ENCODE results near the gene NNMT.

The NNMT gene

DNA sequence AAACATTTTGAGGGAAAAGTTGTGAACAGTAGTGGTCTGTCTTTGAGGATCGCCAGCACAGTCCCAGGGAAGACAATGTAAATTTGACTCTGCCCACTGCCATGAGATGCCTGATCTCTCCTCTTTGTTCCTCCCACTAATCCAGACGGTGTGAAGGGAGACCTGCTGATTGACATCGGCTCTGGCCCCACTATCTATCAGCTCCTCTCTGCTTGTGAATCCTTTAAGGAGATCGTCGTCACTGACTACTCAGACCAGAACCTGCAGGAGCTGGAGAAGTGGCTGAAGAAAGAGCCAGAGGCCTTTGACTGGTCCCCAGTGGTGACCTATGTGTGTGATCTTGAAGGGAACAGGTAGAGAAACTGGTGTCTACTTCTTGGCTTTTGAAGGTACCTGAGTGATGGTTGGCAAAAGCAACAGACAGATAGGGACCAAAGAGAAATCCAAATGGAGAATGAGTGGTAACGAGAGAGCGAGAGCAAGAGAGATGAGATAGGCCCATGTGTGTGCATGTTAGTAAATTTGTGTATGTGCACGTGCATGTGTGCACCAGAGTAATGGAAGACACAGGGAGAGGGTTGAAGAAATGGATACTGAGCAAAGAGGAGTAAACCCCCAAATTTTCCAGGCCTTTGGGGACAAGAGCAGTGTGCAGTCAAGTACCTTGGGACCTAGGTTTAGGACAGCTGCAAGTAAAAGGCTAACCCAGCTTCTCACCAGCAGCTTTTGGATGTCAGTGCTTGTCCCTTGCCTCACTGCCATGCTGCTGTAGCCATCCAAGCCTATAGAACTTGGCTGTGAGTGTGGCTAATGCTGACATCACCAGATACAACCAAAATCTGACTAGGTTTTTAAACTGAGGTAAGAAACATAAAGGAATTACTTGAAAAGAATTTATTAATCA, 1.9 kb downstream of the NNMT start:
- intact Hi-C loops (cut with DNase I): no loop called here

DNA sequence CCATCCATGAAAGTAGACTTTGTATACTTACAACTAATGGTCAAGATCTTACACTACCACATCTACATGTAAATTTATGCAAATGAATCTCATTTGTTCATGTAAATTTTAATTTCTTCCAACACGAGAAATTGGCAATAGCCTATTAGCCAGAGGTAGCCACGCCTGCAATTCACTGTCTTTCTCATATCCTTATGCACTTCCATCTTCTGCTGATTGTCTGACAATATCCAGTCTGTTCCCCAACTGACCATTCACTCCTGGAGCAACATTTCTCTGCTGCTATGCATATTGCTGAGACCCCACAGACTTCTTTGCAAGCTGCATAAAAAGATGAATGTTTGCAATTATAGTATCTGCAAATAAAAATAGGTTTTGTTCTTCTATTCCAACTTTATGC, 2.5 kb downstream of the NNMT start:
- intact Hi-C loops (cut with DNase I): no loop called here
- DNase-seq: no peak

More for the DNA sequence above, 1.9 kb downstream of the NNMT start:
- DNase-seq: no peak

DNA sequence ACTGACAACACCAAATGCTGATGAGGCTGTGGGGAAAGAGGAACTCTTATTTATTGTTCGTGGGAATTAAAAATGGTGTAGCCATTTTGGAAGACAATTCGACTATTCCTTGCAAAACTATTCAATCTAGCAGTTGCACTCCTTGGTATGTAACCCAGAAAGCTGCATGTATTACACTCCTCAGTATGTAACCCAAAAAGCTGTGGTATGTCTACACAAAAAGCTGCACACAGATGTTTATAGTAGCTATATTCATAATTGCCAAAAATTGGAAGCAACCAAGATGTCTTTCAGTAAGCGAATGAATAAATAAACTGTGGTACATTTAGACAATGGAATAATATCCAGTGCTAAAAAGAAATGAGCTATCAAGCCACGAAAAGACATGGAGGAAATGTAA, 4.9 kb downstream of the NNMT start:
- intact Hi-C loops (cut with DNase I): no loop called here
- DNase-seq: no peak

- intact Hi-C loops (cut with DNase I): no loop called here
- DNase-seq: no peak
Measured at GRCh38 chr11:114301927-114302326, 5.7 kb downstream of the NNMT start.

DNA sequence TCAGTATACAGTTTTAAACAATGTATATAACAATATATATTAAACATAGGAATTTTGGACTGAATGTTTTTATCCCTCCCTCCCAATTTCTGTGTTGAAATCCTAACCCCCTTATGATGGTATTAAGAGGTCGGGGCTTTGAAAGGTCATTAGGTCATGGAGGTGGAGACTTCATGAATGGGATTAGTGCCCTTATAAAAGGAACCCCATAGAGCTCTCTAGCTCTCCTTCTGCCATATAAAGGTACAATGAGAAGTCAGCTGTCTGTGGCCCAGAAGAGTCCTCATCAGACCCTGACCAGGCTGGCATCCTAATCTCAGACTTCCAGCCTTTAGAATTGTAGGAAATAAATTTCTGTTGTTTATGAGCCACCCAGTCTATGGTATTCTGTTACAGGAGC, 6.5 kb downstream of the NNMT start:
- intact Hi-C loops (cut with DNase I): no loop called here
- no peak for DNase-seq

DNA sequence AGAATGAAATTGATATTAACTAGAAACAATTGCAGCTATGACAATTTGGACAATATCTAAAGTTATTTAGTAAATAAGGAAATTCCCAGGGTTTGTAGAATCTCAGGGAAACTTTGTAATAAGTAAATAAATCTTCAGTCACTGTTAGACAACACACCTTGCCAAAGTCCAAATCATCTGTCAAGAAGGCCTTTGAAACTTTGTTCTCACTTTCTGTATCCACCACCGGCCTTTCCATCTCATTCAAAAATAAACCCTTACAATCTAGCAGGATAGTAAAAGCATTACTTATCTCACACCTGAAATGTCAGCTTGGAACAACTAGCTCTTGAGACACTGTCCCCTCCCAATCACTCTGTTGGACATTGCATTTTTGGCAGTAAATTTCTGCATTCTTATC, 7.9 kb downstream of the NNMT start:
- DNase-seq: no peak
- intact Hi-C loops (cut with DNase I): no loop called here

DNA sequence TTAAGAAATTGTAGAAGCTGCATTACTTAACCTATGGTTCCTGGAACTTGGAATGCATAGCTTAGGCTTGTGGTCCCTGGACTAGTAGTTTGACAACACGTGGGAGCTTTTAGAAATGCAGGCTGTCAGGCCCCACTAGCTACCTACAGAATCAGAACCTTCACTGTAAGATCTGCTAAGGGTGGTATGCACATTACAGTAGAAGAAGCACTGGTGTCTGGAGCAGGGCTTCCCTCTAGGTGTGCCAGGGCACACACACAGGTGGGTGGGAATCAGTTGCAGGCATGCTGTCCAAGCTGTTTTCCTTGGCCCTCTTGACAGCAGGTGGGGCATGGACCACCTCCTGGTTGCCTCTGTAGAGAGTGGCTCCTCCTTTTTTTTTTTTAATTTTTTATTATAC, 8.8 kb downstream of the NNMT start:
- intact Hi-C loops (cut with DNase I): no loop called here

DNA sequence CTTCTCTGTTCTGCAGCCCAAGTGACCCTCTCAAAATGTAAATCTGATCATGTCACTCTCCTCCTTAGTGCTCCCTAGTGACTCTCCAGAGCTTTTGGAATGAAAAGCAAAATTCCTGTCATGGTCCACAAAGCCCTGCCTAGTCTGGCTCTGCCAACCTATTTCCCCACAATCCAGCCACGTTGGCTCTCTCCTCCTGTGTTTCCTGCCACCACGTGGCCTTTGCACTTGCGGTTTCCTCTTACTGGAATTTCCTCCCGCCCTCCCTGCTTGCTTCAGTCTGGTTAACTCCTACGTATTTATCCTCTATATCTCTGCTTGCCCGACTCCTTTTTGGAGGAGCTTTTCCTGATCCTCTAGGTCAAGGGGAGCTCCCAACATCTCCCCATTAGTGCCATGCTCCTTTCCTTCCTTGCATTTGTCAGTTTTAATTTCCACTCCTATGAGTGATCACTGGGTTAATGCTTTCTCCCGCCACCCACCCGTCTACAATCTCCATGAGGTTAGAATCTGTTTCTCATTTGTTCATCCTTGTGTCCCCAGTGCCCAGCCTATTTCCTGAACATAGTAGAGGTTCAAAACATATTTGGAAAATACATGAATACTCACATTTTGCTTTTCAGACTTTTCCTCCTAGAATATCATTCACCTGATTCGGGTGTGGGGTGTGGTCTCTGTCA, 11.5 kb downstream of the NNMT start:
- intact Hi-C loops (cut with DNase I): no loop called here
- no peak for DNase-seq

More for the DNA sequence above, 8.8 kb downstream of the NNMT start:
- DNase-seq: no peak

DNA sequence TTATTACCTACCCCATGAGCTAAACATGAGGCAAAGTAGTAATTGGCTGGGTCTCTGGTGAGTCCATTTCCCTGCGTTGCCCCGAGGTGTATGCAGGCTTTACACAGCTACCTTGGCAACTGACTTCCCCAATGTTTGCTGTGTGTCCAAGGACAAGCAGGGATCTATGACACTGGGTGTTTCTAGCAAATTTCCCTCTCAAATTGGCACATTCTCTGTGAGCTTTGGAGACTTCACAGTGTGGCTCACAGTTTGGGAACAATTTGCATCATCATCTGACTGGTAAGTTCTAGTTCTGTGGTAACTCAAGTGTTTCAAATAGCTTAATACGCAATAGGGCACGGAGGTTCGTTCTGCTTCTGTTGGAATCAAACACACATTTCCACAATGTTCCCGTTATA, 12.5 kb downstream of the NNMT start:
- no peak for DNase-seq
- intact Hi-C loops (cut with DNase I): no loop called here

DNA sequence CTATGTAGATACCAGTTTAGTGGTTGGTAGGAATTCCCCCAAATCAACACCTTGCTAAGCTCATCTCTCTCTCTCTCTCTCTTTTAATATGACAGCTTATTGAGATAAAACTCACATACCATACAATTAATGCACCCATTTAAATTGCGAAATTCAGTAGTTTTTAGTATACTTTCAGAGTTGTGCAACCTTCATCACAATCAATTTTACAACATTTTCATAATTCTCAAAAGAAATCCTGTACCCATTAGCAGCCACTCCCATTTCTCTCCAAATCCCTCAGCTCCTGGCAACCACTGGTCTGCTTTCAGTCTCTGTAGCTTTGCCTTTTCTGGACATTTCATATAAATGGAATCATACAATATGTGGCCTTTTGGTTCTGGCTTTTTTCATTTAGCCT, 13.3 kb downstream of the NNMT start:
- no peak for DNase-seq
- intact Hi-C loops (cut with DNase I): no loop called here

- DNase-seq: no peak
- intact Hi-C loops (cut with DNase I): no loop called here
Measured at GRCh38 chr11:114310095-114310494, 13.9 kb downstream of the NNMT start.

- intact Hi-C loops (cut with DNase I): no loop called here
- no peak for DNase-seq
Measured at GRCh38 chr11:114311946-114312345, 15.7 kb downstream of the NNMT start.

DNA sequence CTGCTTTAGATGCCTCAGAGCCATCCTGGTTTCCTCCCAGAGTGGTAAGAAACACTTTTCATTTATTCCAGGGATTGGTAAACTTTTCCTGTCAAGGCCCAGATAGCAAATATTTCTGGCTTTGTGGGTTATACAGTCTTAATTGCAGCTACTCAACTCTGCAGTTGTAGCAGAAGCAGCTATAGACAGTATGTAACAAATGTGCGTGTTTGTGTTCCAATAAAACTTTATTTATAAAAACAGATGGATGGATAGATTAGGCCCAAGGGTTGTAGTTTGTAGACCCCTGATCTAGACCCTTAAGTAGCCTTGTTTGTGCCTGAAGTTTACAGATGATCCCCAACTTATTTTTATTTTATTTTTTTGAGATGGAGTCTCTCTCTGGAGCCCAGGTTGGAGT, 17.9 kb downstream of the NNMT start:
- intact Hi-C loops (cut with DNase I): no loop called here
- DNase-seq: no peak

DNA sequence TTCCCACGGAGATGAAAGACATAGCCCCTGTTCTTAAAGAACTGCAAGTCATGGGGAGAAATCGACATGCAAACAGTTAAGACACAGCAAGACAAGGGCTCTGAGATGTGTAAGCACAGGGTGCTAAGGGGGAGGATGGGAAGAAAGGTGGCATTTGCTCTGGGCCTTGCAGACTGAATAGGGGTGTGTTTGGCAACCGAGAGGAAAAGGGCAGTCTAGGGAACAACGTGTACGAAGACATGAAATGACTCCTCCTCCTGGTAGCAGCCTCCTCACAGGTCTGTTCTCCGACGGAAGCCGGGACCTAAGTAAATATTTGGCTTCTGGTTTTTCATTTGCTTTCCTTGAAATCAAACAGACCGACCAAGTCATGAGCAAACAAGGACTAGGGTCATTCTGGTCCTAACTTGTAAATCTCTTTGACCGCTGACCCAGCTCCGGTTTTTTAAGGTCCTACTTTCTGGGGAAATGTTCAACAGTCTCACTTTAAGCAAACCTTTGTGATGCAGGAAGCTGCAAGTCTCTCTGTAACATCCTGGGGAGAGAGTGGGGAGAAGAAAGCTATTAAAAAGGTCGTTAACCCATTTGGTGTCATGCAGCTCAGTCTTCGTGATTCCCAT, 19.7 kb downstream of the NNMT start:
- intact Hi-C loops (cut with DNase I): no loop called here
- no peak for DNase-seq

GRCh38 chr11:114316980-114317786, 21.0 kb downstream of the NNMT start:
- no peak for DNase-seq
- intact Hi-C loops (cut with DNase I): no loop called here

DNA sequence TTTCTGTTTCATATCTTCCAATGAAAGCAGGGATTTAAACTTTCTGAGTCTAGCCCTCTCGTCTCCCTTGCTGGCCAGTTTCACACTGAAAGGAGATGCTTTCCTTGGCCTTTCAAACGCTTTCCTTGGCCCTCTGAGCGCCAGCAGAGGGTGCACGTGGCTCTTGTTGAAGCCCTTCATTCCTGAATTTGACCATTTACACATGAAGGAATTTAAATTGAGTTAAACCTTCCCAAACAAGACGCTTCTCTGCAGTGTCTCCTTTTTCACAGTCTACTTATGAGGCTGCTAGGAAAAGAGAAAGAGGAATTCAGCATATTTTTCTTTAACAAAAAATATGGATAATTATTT, 21.6 kb downstream of the NNMT start:
- peak in 14 of 42 donors; percentile 3 to 40 (median 14) for DNase-seq
- intact Hi-C loops (cut with DNase I): no loop called here

DNA sequence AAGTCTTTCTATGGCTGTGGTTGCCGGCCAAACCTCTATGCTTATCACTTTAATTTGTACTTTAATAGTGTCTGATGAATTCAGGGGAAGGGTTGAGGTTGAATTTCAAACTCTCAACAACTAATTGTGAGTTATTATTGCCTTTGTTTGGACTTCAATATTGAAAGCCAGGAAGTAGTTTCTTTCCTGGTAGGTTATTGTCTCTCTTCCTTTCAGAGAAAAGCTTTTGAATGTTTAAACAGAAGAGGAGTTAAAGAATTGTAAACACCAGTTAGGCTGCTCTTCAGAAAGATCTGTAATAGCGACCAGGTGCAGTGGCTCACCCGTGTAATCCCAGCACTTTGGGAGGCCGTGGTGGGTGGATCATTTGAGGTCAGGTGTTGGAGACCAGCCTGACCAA, 22.2 kb downstream of the NNMT start:
- no peak for DNase-seq
- intact Hi-C loops (cut with DNase I): no loop called here

GRCh38 chr11:114319716-114320328, 23.6 kb downstream of the NNMT start:
- no peak for DNase-seq
- intact Hi-C loops (cut with DNase I): no loop called here

- intact Hi-C loops (cut with DNase I): no loop called here
- no peak for DNase-seq
Measured at GRCh38 chr11:114321621-114322257, 25.5 kb downstream of the NNMT start.
